ENCODE measurements around the gene AKR1E2. TPM values are rescaled to one million over a fixed set of nuclear protein-coding genes. Genes with fewer than 3 reads are reported as not detected.

Gene AKR1E2
- total RNA-seq, 3 donors from 2014 or later (not counting 1 experiment from before 2014, with no cell fraction given) = 0.56 to 4.0 (median 3.7) TPM

DNA sequence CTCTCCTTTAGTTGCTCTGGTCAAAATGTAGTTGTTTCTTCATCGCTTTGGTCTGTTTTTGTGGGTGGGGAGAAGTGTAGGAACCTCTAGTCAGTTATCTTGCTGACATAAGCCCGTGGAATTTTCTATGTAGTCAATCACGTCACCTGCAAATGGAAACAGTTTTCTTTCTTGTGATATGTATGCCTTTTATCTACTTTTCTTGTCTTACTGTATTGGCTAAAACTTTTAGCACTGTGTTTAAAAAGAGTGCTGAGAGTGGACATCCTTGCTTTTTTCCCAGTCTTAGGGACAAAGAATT, 42.3 kb downstream of the AKR1E2 start:
- H3K27me3 Mint-ChIP-seq (ENCODE audit: low read depth in 2 of 2) = peaks cover 19 to 24% of the 10 kb centered on the region in 2 donors
- 83% methylated on average over 2 of the region's 3 CpGs for WGBS (ENCODE audit: insufficient coverage)
- no peaks in the 10 kb centered on the region for H3K27me3 ChIP-seq (ENCODE audit: control insufficient read depth, insufficient read depth, low read length)
- no peak overlapping the region for H3K27ac ChIP-seq (ENCODE audit: low read length)
- no peak overlapping the region for H3K4me3 Mint-ChIP-seq
- no peaks in the 10 kb centered on the region for H3K9me3 Mint-ChIP-seq
- H3K36me3 Mint-ChIP-seq = no peaks in the 10 kb centered on the region
- H3K27ac Mint-ChIP-seq = no peak overlapping the region
- no peaks in the 10 kb centered on the region for H3K36me3 ChIP-seq (ENCODE audit: control insufficient read depth, insufficient read depth, low read length)
- ATAC-seq (no peak), DNase-seq (no peak)
- TF ChIP-seq, protein P1, sequence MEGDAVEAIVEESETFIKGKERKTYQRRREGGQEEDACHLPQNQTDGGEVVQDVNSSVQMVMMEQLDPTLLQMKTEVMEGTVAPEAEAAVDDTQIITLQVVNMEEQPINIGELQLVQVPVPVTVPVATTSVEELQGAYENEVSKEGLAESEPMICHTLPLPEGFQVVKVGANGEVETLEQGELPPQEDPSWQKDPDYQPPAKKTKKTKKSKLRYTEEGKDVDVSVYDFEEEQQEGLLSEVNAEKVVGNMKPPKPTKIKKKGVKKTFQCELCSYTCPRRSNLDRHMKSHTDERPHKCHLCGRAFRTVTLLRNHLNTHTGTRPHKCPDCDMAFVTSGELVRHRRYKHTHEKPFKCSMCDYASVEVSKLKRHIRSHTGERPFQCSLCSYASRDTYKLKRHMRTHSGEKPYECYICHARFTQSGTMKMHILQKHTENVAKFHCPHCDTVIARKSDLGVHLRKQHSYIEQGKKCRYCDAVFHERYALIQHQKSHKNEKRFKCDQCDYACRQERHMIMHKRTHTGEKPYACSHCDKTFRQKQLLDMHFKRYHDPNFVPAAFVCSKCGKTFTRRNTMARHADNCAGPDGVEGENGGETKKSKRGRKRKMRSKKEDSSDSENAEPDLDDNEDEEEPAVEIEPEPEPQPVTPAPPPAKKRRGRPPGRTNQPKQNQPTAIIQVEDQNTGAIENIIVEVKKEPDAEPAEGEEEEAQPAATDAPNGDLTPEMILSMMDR (IDR thresholded peaks at IDR 0.05) = no peak
- H3K4me1 ChIP-seq (ENCODE audit: control insufficient read depth, insufficient read depth, low read length) = no peaks in the 10 kb centered on the region
- H3K9me3 ChIP-seq (ENCODE audit: control insufficient read depth, insufficient read depth, low read length) = no peaks in the 10 kb centered on the region
- no peaks in the 10 kb centered on the region for H3K4me1 Mint-ChIP-seq
- intact Hi-C loops (cut with micrococcal nuclease) = no loop called here
- H3K4me3 ChIP-seq (ENCODE audit: low read length) = no peak overlapping the region

DNA sequence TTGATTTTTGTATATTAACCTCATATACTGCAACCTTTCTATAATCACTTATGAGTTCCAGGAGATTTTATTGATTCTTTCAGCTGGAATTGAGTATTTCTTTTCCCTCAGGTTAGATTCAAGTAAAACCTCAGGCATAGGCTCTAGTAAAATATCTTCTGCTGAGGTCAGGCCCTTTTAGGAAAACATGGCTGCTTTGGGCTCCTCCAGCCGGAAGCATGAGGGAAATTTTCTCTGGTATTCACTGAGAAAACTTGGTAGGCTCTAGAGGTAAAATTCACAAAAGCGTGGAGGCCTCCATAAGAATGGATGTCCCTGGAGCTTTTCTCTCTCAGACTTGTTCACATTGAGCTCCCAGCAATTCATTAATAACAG, 56.7 kb downstream of the AKR1E2 start:
- H3K4me1 Mint-ChIP-seq = peaks cover 0 to 10% of the 10 kb centered on the region in 2 donors
- no peak for ATAC-seq
- DNase-seq = no peak
- Histone ChIP-seq H3K27ac (ENCODE audit: low read length) (no peak overlapping the region), H3K4me1 (ENCODE audit: control insufficient read depth, insufficient read depth, low read length) (no peaks in the 10 kb centered on the region), H3K27me3 (ENCODE audit: control insufficient read depth, insufficient read depth, low read length) (peaks cover 2% of the 10 kb centered on the region), H3K9me3 (ENCODE audit: control insufficient read depth, insufficient read depth, low read length) (no peaks in the 10 kb centered on the region), H3K4me3 (ENCODE audit: low read length) (no peak overlapping the region), H3K36me3 (ENCODE audit: control insufficient read depth, insufficient read depth, low read length) (no peaks in the 10 kb centered on the region)
- H3K27me3 Mint-ChIP-seq (ENCODE audit: low read depth in 2 of 2) = peaks cover 0 to 13% of the 10 kb centered on the region in 2 donors
- intact Hi-C loops (cut with micrococcal nuclease) = no loop called here
- TF ChIP-seq, protein P1 (IDR thresholded peaks at IDR 0.05) = no peak
- no peaks in the 10 kb centered on the region for H3K36me3 Mint-ChIP-seq
- H3K4me3 Mint-ChIP-seq = no peak overlapping the region
- 78% methylated on average over 2 of the region's 2 CpGs for WGBS (ENCODE audit: insufficient coverage)
- no peaks in the 10 kb centered on the region for H3K9me3 Mint-ChIP-seq
- H3K27ac Mint-ChIP-seq = no peak overlapping the region

DNA sequence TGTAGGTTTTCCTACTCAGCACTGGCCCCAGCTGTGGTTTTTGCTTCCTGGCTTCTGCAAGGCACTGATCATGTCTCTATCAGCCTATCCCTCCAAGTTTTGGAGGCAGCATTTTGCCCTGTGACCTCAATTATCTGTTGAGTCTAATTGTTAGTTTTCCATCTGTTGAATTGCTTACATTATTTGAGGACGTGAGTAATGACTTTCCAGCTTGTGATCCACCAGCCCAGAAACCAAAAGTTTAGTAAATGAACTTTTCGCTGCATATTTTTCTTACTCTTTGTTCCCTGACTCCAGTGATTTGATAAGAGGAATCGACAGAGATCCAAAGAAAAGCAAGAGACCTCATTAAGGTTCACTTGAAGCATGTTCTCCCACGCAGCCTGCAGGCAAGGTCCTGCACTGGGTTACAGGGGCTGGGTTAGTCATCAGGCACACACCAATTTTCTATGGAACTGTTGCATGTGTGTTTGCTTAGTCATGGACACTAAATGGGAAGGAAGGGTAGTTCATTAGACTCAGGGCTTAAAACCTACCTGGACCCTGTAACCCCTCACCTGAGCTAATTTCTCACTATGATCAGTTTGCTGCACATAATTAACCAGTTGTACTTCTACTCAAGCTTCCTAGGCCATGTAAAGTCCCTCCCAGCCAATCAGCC, 57.2 kb downstream of the AKR1E2 start:
- intact Hi-C loops (cut with micrococcal nuclease) = no loop called here
- H3K4me1 ChIP-seq (ENCODE audit: control insufficient read depth, insufficient read depth, low read length) = no peaks in the 10 kb centered on the region
- no peak overlapping the region for H3K27ac ChIP-seq (ENCODE audit: low read length)
- peaks cover 2% of the 10 kb centered on the region for H3K27me3 ChIP-seq (ENCODE audit: control insufficient read depth, insufficient read depth, low read length)
- Mint-ChIP-seq H3K27ac (no peak overlapping the region), H3K4me3 (no peak overlapping the region), H3K9me3 (no peaks in the 10 kb centered on the region), H3K36me3 (no peaks in the 10 kb centered on the region), H3K27me3 (ENCODE audit: low read depth in 2 of 2) (peaks cover 0 to 13% of the 10 kb centered on the region in 2 donors), H3K4me1 (peaks cover 0 to 10% of the 10 kb centered on the region in 2 donors)
- DNase-seq = no peak
- H3K36me3 ChIP-seq (ENCODE audit: control insufficient read depth, insufficient read depth, low read length) = no peaks in the 10 kb centered on the region
- H3K4me3 ChIP-seq (ENCODE audit: low read length) = no peak overlapping the region
- H3K9me3 ChIP-seq (ENCODE audit: control insufficient read depth, insufficient read depth, low read length) = no peaks in the 10 kb centered on the region
- TF ChIP-seq, protein P1 (IDR thresholded peaks at IDR 0.05) = no peak
- WGBS (ENCODE audit: insufficient coverage) = 86% methylated on average over 4 of the region's 4 CpGs
- no peak for ATAC-seq

DNA sequence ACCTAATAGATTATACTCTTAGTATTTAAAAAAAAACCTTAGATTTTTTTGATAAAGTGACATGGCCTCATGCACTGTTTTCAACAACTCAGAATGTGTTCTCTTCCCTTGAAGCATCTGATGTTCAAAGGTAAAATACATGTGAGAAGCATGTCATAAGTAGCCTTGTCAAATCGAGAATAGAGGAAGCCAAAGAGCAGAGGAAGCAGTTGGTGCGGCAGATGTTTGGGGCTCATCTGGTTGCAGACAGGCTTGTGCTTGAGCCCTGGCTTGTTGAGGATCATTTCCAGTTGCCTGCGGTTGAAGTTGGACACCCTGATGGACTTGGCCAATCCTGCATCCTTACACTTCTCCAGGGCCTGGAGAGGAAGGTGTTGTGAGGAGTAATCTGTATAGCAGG, 59.2 kb downstream of the AKR1E2 start:
- peaks cover 0 to 13% of the 10 kb centered on the region in 2 donors for H3K27me3 Mint-ChIP-seq (ENCODE audit: low read depth in 2 of 2)
- Histone ChIP-seq H3K4me1 (ENCODE audit: control insufficient read depth, insufficient read depth, low read length) (no peaks in the 10 kb centered on the region), H3K27me3 (ENCODE audit: control insufficient read depth, insufficient read depth, low read length) (peaks cover 2% of the 10 kb centered on the region), H3K4me3 (ENCODE audit: low read length) (no peak overlapping the region), H3K36me3 (ENCODE audit: control insufficient read depth, insufficient read depth, low read length) (no peaks in the 10 kb centered on the region), H3K27ac (ENCODE audit: low read length) (no peak overlapping the region), H3K9me3 (ENCODE audit: control insufficient read depth, insufficient read depth, low read length) (no peaks in the 10 kb centered on the region)
- H3K36me3 Mint-ChIP-seq = no peaks in the 10 kb centered on the region
- H3K27ac Mint-ChIP-seq = no peak overlapping the region
- no peak for ATAC-seq
- H3K9me3 Mint-ChIP-seq = no peaks in the 10 kb centered on the region
- no peak for DNase-seq
- H3K4me3 Mint-ChIP-seq = no peak overlapping the region
- intact Hi-C loops (cut with micrococcal nuclease) = no loop called here
- TF ChIP-seq, protein P1 (IDR thresholded peaks at IDR 0.05) = no peak
- peaks cover 0 to 10% of the 10 kb centered on the region in 2 donors for H3K4me1 Mint-ChIP-seq
- 23% methylated on average over 3 of the region's 3 CpGs for WGBS (ENCODE audit: insufficient coverage)
